GM04504 (cell line): ENCODE results near the gene GSG1.
"Not testable (repeated sequence)": the region's sequence is repeated elsewhere in the genome, so short reads cannot be mapped to it uniquely, and the experiment has no call there.

Experiments used
- DNase-seq: peaks from one replicate; pipeline ENCODE4 v3.0.0-alpha.2; 2012; ENCODE audit warnings: low read depth

GSG1 gene

DNA sequence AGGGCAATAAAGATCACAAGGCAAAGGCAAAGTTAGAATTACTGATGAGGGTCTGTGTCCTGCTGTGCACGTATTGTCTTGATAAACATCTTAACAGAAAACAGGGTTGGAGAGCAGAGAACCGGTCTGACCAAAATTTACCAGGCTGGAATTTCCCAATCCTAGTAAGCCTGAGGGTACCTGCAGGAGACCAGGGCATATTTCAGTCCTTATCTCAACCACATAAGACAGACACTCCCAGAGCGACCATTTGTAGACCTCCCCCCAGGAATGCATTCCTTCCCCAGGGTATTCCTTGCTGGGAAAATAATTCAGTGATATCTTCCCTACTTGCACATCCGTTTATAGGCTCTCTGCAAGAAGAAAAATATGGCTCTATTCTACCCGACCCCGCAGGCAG, 49.9 kb downstream of the GSG1 start:
- DNase-seq: not testable (repeated sequence)

DNA sequence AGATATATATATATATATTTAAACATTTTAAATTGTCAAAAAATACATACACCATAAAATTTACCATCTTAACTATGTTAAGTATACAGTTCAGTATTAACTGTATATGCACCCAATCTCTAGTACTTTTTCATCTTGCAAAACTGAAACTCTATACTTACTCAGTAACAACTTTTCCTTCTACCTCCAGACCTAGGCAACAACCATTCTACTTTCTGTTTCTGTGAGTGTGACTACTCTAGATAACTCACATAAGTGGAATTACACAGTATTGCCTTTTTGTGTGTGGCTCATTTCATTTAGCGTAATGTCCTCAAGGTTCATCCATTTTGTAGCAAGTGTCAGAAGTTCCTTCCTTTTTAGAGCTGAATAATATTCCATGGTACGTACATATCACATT, 51.0 kb downstream of the GSG1 start:
- DNase-seq: no peak

GRCh38 chr12:13049816-13050215, 53.7 kb downstream of the GSG1 start:
- DNase-seq: peak; percentile 24

DNA sequence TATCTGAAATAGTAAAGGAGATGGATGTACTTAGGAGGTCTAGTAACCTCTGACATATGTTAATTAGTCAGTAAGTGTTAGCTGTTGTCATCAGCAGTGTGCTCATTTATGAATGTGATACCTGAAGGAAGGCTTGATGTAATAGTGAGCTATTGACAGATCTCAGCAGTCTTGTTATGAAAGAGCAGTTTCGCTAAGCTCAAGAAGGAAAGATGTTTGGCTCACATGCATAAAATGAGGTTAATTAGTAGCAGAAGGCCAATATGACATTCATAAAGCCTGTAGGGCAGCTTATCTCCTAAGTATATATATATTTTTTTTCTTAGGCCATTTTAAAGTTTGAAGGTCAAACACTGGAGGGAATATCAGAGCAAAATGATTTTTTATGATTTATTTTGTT, 56.5 kb downstream of the GSG1 start:
- no peak for DNase-seq

DNA sequence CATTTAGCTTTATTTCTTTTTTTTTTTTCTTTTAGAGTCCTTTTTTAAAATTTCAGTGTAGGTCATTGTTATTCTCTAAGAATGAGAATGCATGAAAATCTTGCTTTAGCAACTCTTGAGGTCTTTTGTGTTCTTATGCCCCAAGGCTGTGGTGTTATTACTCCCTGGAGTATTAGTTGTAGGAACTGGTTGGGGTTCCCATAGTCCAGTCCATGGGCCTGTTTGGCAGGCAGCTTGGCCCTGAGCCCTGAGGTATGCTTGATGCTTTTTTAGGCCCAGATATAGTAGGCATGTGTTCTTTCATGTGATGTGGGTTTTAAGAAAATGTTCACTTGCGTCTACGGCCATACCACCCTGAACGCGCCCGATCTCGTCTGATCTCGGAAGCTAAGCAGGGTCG, 57.7 kb downstream of the GSG1 start:
- DNase-seq: no peak

- DNase-seq: no peak
Observed at GRCh38 chr12:13044906-13045299, 58.6 kb downstream of the GSG1 start.

DNA sequence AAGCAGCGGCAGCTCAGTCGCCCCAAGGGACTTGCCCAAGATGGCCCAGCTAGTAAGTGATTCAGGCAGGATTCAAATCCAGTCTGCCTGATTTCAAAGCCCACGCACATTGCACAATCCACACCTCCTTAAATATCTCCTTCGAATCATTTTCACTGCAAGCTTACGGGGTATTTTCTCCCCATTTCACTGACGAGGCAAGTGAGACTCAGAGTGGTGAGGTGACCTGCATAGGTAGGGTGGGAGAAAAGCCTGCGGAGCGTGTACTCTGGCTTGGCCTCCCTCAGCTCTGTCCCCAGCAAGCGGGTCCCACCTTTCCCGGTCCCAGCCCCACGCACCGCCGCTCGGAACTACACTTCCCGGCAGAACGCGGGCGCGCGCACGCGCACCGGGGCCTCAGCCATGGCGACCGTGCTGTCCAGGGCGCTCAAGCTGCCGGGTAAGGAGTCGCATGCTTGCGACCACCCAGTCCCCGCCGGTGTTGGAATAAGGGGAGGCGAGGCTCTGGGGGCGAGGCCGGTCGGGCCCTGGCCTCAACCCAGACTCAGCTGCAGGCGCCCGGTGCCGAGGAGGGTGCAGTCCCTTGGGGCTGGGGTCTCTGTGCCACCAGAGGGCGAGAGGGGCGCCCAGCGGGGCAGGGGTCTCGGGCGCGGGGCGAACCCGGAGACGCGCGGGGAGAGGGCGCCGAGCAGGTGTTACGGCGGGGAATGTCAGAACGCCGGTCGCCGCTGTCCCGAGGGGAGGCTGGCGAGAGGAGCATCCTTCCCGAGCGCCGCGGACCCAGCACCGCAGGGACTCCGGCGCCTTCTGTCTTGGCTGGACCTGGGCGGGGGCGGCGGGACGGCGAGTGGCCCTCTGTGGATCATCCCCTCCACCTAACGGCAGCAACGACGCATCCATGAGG, 59.2 kb downstream of the GSG1 start, which contains the start of gene FAM234B:
Gene FAM234B, plus strand, starts transcription at position 380 of the 904 bp plus-strand sequence. Its CDS starts 23 bp downstream, at position 403.
- DNase-seq: no peak

DNA sequence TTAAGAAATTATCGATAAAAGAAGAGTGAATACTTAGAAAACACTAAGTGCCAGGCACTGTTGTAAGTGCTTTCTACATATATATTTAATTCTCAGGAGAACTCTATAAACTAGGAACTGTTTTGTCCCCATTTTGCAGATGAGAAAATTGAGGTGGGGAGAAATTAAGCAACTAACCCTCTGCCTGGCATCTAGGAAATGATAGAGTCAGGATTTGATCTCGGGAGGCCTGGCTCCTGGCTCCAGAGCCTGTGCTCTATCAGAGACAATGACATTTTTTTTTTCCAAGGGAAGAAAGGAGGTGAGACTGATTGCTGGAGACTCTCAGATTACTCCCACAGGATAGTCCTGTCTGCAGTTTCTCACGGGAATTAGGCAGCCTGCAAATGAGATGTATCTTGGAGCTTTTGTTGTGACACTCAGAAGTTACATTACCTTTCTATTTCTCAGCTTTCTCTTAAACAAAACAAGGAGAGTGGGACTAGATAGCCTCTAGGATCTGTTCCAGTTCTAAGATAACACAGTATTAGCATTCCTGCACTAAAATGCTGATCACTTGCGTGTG, 60.7 kb downstream of the GSG1 start:
- DNase-seq: no peak

- DNase-seq: no peak
Observed at GRCh38 chr12:13041224-13041623, 62.2 kb downstream of the GSG1 start.

DNA sequence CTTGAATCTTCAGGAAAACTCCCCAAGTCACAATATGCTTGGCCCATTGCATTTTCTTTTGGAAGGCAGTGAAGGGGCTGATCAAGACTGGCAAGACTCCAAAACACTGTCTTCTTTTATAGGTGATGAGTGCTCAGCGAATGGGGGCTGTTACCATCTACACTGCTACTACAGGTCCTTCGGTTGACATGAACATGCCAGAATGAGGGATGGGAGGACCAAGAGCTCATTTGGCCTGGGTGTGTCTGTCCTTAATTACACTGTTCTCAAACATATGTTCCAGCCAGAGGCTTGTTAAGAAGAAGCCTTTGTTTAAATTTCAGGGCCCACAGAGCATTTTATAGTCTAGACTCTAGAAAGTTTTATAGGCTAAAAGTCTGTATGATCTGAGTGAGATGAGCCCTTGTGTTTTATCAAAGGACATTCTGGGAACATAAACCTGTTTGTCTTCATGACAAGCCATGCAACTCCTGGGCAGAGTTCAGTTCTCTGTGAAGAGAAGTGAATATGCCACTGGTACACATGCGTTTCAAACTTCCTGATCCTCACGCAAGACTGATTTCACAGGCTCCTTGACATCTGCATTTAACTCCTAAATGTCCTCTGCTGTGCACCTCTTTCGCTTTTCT, 64.0 kb downstream of the GSG1 start:
- no peak for DNase-seq

DNA sequence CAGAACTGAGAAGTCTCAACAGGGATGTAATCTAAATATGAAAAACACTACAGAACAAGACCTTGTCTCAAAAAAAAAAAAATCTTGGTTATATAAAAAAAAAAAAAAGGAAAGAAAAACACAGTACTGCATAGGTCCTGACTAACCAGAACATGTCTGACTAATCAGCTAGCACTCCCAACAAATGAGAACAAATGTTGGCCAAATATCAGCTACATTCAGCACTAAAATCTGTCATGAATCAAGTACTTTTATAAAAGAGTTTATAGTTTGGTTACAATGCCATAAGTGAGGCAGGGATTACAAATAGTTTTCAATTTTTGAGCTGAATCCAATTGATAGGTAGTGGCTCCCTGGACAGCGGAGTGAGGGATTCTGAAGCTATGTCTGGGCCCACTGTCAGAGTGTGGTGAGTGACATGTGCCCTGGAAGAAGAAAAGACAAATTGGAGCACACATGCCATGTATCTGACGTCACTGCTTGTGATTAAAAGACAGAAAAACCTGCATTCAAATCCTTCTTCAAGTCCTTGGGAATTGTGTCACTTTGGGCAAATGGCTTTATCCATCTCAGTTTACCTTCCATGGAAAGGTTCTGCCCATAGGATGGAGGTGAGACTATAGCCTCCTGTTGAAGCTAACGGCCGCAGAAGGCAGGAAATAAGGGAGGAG, 64.8 kb downstream of the GSG1 start:
- DNase-seq: peak; percentile 68

DNA sequence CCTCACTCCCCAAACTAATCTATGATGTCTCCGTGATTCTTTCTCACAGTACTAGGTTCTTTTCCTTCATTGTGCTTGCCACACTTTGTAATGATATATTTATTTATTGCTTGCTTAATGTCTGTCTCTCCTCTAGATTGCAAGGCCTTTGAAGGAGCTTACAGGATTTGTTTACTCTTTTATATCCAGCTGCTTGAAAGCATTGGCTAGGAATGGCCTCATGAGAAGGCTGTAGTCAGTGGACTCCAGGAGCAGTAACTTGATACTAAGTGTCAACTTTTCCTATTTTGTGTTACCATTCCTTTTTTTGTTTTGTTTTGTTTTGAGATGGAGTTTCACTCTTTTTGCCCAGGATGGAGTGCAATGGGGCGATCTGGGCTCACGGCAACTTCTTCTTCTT, 66.6 kb downstream of the GSG1 start:
- DNase-seq: no peak

DNA sequence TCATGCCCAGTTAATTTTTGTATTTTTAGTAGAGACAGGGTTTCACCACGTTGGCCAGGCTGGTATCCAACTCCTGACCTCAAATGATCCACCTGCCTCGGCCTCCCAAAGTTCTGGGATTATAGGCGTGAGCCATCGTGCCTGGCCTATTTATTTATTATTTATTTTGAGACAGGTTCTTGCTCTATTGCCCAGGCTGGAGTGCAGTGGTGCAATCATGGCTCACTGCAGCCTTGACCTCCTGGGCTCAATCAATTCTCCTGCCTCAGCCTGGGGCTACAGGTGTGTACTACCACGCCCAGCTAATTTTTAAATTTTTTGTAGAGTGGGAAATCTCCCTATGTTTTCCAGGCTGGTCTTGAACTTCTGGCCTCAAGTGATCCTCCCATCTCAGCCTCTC, 68.1 kb downstream of the GSG1 start:
- not testable (repeated sequence) for DNase-seq
